HG03135 (cell line): ENCODE results near the gene ZCCHC14.
"Not testable (repeated sequence)": the region's sequence is repeated elsewhere in the genome, so short reads cannot be mapped to it uniquely, and the experiment has no call there.

Experiments used
- ATAC-seq: cut with Tn5 transposase; IDR thresholded peaks from one replicate; pipeline ENCODE4 v1.9.1; 2021; ENCODE audit warnings: mild to moderate bottlenecking, moderate library complexity; ENCODE audit not compliant: unreplicated experiment

Gene ZCCHC14

GRCh38 chr16:87497767-87498290 is 5.0 kb upstream of the ZCCHC14 start:
- ATAC-seq = not testable (repeated sequence)

- ATAC-seq = not testable (repeated sequence)
Observed at GRCh38 chr16:87497023-87497766, 4.4 kb upstream of the ZCCHC14 start.

- no peak for ATAC-seq
Observed at GRCh38 chr16:87496447-87496801, 3.6 kb upstream of the ZCCHC14 start.

GRCh38 chr16:87495578-87496446 is 3.0 kb upstream of the ZCCHC14 start:
- ATAC-seq = no peak

GRCh38 chr16:87493608-87494280 is 920 bp upstream of the ZCCHC14 start:
- no peak for ATAC-seq

- ATAC-seq = no peak
Observed at GRCh38 chr16:87492291-87492630, 563 bp downstream of the ZCCHC14 start.

- ATAC-seq = no peak
Observed at GRCh38 chr16:87491522-87492290, 1.1 kb downstream of the ZCCHC14 start.

- not testable (repeated sequence) for ATAC-seq
Observed at GRCh38 chr16:87490799-87491521, 1.9 kb downstream of the ZCCHC14 start.

- ATAC-seq = no peak
Observed at GRCh38 chr16:87490096-87490798, 2.6 kb downstream of the ZCCHC14 start.

- no peak for ATAC-seq
Observed at GRCh38 chr16:87489434-87490045, 3.3 kb downstream of the ZCCHC14 start.

GRCh38 chr16:87488960-87489359 is 3.9 kb downstream of the ZCCHC14 start:
- ATAC-seq = not testable (repeated sequence)

GRCh38 chr16:87487361-87487924 is 5.4 kb downstream of the ZCCHC14 start:
- ATAC-seq = no peak

GRCh38 chr16:87486713-87487247 is 6.0 kb downstream of the ZCCHC14 start:
- ATAC-seq = no peak

GRCh38 chr16:87486282-87486681 is 6.5 kb downstream of the ZCCHC14 start:
- ATAC-seq = no peak

- not testable (repeated sequence) for ATAC-seq
Observed at GRCh38 chr16:87485792-87486191, 7.0 kb downstream of the ZCCHC14 start.

GRCh38 chr16:87484487-87485331 is 8.1 kb downstream of the ZCCHC14 start:
- ATAC-seq = no peak

GRCh38 chr16:87483481-87483880 is 9.3 kb downstream of the ZCCHC14 start:
- ATAC-seq = no peak
